Activated naive CD4-positive, alpha-beta T cell treated with anti-CD3 and anti-CD28 coated beads, Interleukin-2, amount 50 U/mL, for 16 hours (primary cell): ENCODE data around the gene SMTNL2.

ENCODE experiments used
- DNase-seq: peaks from one replicate; pipeline ENCODE4 v3.0.0-alpha.2; 2020

SMTNL2 gene

GRCh38 chr17:4545217-4545951 lies 38.9 kb upstream of the SMTNL2 start:
- no peak for DNase-seq

DNA sequence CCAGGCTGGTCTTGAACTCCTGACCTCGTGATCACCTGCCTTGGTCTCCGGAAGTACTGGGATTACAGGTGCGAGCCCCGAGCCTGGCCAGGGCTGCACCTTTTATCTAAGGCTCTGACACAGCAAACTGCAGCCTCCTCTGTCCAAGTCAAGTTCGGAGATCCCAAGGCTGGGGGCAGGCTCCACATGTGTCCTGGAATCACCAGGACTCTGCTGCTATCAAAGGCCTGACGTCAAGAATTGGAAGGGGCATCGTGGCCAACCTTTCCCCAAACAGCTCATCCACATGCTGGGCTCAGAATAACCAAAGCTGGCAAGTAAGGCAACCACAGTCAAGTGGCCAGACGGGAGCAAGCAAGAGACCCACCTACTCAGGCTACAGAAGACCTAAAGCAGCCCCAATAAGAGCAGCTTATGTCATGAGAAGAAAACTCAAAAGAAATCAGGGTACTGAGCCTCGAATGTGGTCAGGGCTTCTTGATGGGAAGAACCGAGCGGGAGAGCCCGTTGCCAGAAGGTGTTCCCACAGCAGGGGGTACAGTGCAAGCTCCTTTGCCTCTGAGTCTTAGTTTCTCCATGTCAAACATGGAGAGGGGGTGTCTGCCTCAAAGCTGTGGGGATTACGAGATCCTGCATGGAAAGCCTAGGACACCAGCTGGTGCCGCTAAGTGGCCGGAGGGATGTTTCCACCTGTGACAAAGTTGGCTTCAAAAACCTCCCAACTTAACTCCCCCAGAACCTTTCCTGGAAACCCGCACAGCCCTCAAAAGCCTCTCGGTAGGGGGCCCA lies 37.0 kb upstream of the SMTNL2 start:
- DNase-seq: no peak

DNA sequence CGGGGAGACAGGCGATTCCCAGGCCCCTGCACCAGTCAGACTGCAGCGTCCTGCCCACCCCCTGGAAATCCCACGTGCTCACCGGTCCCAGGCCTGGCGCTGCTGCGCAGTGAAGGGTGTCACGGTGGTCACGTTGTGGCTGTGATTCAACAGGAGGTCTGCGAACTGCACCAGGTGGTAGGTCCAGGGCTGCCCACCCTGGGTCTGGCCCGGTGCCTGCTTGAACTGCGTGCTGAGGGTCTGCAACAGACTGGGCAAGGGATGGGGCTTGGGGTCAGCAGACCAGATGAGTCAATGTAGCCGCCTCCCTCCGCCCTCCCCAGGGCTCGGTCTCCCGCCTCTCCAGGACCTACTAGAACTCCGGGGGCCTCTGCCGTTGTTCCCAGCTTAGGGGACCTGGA lies 36.3 kb upstream of the SMTNL2 start:
- no peak for DNase-seq

- DNase-seq: no peak
These were observed 35.4 kb upstream of the SMTNL2 start for GRCh38 chr17:4548721-4549531.

DNA sequence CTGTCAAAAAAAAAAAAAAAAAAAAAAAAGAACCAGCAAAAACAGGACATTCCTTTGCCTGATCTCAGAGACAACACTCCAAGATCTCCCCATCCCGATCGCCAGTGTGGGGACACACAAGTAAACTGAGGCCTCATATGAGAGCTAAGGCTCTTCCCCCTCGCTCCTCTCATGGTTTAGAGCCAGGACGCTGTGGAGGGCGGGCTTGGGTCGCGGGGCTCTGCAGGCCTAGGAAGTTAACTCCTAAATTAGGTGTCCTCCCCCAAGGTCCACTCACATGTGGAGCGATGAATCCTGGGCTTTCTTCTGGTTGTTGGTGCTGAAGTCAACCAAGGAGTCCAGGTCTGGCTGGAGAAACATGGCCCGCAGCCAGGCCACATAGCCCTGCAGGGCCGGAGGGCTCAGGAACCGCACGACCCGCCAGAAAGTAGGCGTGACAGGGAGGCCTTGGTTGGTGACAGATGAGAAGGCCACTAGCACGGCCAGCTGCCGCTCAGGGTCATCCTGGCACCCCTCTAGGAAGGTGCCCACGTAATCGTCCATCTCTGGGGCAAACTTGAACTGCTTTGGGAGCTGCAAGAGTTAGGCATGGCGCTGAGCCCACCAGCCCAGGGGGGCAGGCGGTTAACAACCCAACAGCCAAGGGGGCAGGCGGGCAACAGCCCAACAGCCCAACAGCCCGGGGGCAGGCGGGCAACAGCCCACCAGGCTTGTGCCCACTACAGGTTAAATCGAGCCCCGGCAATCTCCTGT lies 34.4 kb upstream of the SMTNL2 start:
- DNase-seq: no peak

DNA sequence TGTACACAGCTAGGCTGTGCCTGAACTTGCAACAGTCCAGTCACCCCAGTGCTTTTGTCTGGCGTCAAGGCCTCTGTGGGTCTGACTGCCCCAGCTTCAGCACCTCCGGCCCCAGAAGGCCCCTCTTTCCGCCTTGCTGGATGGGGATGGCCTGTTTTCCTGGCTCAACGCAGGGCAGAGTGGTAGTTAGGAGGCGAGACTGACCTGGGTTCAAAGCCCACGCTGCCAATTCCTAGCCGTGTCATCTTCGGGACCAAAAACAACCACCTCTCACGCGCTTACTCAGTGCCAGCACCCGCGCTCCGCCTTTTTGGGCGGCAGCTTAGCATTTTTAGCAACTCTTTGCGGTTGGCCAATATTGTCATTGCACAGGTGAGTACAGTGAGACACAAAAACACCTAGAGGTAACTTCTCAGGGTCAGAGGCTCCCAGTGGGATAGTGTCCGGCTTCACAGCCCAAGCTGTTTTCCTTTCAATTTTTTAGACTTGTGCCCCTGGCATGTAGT lies 33.7 kb upstream of the SMTNL2 start:
- no peak for DNase-seq

- peak; percentile 21 for DNase-seq
These were observed 33.2 kb upstream of the SMTNL2 start for GRCh38 chr17:4551141-4551540.

DNA sequence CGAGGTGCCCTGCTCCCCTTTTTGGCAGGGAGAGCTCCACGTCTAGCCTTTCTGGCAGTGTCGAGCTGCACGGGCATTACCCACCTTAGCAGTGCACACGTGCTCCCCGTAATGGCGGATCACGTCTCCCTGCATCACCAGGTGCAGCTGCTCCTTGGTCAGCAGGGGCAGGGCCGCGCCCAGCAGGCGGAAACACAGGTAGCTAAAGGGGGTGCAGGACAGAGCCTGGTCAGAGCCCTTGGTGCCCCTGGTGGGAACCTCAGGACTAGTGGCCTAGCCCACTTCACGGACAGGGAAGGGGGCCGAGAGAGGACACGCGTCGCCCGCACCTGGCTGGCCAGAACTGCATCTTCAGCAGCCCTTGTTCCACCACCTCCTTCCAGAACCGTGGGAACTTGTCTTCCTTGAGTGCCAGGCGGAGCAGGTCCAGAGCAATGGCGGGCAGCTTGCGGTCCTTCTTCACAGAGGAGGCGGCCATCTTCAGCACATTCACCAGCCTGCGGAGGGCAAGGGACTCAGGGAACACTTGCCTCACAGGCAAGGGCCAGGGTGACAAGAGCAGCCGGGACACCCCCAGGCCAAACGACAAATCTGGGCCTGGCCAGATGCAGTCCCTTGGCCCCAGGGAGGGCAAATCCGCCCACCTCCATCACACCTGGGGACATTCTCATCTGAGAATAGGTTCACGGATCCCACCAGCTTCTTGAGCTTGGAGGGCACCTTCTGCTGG lies 32.4 kb upstream of the SMTNL2 start:
- DNase-seq: no peak

DNA sequence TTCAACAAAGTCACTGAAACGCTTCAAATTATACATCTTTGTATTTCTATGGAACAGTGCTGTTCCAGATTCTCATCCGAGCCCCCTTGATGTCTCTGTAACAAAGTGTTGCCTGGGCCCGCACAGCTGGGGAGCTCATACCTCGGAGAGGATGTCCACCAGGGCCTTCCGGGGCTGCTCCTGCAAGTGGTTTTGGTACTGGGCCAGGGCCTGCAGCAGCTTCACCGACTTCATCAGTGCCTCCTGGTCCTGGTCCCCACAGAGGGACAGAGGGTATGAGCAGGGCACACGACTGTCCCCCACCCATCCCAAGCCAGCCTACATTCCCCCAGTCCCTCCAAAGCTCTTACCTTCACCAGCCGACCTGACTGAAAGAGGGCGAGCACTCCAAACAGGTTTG lies 30.7 kb upstream of the SMTNL2 start:
- DNase-seq: no peak

- DNase-seq: no peak
These were observed 29.8 kb upstream of the SMTNL2 start for GRCh38 chr17:4554441-4554996.

DNA sequence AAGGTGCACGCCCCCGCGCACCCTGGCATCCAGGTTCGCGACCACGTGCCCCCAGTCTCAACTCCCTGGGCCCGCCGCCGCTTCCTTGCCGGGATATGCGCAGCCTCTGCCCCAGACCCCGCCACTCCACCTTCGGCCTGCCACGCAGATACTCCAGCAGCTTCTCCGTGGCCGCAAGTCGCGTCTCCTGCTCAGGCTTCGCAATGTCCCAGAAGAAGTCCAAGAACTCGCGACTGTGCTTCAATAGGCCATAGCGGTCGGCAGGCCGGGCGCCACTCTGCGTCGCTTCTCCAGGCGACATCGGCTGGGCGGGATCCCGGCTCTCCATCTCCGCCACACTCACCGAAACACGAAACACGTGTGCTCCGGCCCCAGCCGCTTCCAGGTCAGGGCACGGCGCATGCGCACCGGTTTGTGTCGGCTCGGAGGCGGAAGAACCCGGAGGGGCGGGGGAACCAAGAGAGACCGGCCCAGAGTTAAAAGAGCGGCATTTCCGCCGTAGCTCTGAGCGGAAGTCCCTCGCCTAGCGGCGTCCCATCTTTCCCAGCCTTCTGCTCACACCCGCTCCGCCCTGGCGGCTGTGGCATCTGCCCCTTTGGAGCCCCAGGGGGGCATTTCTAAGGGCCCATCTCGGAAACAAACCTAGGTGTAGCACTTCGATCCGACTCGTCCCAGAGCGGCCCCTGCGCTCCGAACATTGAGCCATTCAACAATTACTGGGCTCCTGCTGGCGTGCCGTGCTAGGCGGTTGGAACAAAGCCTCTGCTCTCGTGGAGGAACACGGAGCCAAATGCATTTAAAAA lies 29.1 kb upstream of the SMTNL2 start, which contains the start of gene MYBBP1A:
MYBBP1A (minus strand) TSS at position 388 of the 803 bp plus-strand sequence; CDS start at position 328, 60 bp downstream.
- DNase-seq: peak; percentile 97

DNA sequence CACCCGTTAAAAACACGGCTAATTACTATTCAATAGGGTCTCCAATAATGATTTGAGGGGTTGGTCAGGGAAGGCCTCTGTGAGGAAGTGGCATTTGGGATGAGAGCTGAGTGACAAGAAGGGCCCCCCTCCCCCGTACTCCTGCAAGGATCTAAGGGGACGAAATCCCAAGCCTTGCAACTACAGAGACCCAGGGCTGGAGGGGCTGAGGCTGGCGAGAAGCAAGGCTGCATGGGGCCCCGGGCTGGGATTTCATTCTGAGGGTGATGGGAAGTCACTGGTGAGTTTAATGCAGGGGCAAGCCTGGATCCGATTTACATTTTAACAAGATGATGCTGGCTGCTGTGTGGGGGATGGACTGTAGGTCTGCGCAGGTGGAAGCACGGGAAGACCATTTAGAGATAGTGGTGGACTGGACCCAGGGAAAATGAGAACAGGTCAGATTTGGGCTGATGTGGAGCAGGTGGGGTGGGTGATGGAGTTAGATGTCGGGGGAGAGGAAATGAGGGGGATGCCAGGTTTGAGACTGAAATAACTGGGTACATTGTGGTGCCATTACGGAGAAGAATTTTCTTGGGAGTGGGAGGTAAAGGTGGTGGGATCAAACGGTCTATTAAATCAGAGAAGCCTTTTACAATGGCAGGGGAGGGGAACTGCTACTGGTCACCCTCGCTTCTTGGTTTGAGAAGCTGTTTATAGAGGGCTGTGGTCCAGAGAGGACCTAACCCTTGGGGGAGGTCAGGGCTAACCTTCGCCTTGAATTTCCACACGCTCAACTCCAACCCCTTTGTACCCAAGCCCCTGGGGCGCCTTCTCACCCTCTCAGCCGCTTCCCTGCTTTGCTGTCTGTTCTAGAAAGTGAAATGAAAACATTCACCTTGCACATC lies 28.2 kb upstream of the SMTNL2 start:
- no peak for DNase-seq

GRCh38 chr17:4556996-4557395 lies 27.3 kb upstream of the SMTNL2 start:
- DNase-seq: no peak

- DNase-seq: no peak
These were observed 26.5 kb upstream of the SMTNL2 start for GRCh38 chr17:4557626-4558346.

DNA sequence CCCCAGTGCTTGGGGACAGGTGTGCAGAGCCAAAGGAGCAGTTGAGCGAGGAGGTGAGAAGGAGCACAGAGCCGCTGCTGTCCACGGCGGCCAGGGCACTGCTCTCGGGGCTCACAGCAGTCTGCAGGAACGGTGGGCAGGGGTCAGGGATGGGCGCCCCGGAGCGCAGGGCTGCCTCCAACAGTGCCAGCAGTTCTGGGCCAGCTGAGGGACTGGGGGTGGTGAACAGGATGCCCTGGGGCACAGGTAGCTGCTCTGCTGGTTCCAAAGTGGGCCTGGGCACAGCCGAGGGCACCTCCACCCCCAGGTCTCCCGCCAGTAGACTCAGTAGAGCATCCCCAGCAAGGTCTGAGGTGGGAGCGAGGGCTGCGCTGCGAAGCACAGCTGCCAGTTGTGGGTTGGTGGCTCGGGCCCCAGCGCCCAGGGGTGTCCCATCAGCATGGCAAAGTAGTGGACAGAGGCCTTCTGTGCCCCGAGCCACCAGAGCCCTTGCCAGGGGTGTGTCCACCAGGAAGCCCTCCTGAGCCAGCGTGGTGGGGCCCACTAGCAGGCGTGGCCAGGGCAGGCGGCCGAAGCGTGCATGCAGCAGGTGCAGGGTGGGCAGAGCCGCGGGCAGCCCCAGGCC lies 25.9 kb upstream of the SMTNL2 start:
- DNase-seq: no peak

- DNase-seq: no peak
These were observed 25.1 kb upstream of the SMTNL2 start for GRCh38 chr17:4559139-4559791.

- no peak for DNase-seq
These were observed 24.4 kb upstream of the SMTNL2 start for GRCh38 chr17:4559966-4560365.

DNA sequence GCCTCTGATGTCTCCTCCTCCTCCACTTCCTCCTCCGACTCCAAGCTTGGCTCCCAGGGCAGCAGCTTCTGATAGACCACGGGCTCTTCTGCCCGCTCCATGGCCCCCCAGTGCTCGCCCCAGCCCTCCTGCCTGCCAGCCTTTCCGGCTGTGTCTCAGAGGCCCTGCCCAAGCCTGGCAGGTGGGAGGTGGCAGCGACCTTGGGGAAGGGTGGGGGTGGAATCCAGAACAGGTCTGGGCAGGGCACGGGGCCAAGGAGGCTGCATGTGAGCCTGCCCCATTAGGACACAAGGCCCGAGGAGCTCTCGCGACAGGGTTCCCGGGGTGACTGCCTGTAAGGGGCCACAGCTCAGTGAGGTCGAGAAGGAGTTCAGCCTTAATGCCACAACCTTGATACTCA lies 23.9 kb upstream of the SMTNL2 start, which contains the start of gene GGT6:
GGT6 (minus strand) TSS at position 157 of the 400 bp plus-strand sequence; CDS start at position 101, 56 bp downstream.
- DNase-seq: no peak
